ENCODE measurements around the gene PAX2.

The PAX2 gene

GRCh38 chr10:100873827-100874326, 128.5 kb downstream of the PAX2 start:
- Histone ChIP-seq H4K5ac (ENCODE audit: low read length) (no peak overlapping the region), H3K4me1 (ENCODE audit: control insufficient read depth, low read depth, low read length) (peaks cover 2% of the 10 kb centered on the region), H3K79me1 (ENCODE audit: low read length) (no peaks in the 10 kb centered on the region), H2AK5ac (ENCODE audit: low read length) (no peak overlapping the region), H2BK15ac (replicated peaks; ENCODE audit: low read depth) (no peak overlapping the region), H3K56ac (ENCODE audit: low read length) (no peak overlapping the region), H3K9ac (ENCODE audit: low read length) (no peak overlapping the region), H3K36me3 (ENCODE audit: control insufficient read depth, insufficient read depth, low read length) (no peaks in the 10 kb centered on the region), H3K18ac (ENCODE audit: low read length) (no peak overlapping the region), H2BK5ac (ENCODE audit: low read length) (no peak overlapping the region), H3K23ac (ENCODE audit: low read length) (no peak overlapping the region), H3K27me3 (ENCODE audit: insufficient read depth, low read length, poor library complexity) (no peaks in the 10 kb centered on the region), H4K8ac (ENCODE audit: low read depth, low read length) (no peak overlapping the region), H3K27ac (ENCODE audit: low read depth, low read length) (no peak overlapping the region), H3K4me3 (ENCODE audit: low read length) (no peak overlapping the region), H3K4ac (ENCODE audit: low read depth, low read length) (no peak overlapping the region), H3K4me2 (ENCODE audit: low read length) (no peak overlapping the region), H3K79me2 (ENCODE audit: control insufficient read depth, insufficient read depth, low read length) (no peaks in the 10 kb centered on the region), H2BK120ac (ENCODE audit: low read depth, low read length) (no peak overlapping the region)
- DNase-seq = no peak
- no CpG with 5 or more reads among the region's 14 CpGs for WGBS (ENCODE audit: extremely low coverage, insufficient coverage, low lambda C conversion rate)

GRCh38 chr10:100874702-100875483, 129.5 kb downstream of the PAX2 start:
- H3K18ac ChIP-seq (ENCODE audit: low read length) = no peak overlapping the region
- H3K4me1 ChIP-seq (ENCODE audit: control insufficient read depth, low read depth, low read length) = peaks cover 2% of the 10 kb centered on the region
- no peak overlapping the region for H2BK15ac ChIP-seq (replicated peaks; ENCODE audit: low read depth)
- DNase-seq = no peak
- H3K4me3 ChIP-seq (ENCODE audit: low read length) = no peak overlapping the region
- no peak overlapping the region for H4K8ac ChIP-seq (ENCODE audit: low read depth, low read length)
- H2AK5ac ChIP-seq (ENCODE audit: low read length) = no peak overlapping the region
- H3K79me2 ChIP-seq (ENCODE audit: control insufficient read depth, insufficient read depth, low read length) = no peaks in the 10 kb centered on the region
- H3K4me2 ChIP-seq (ENCODE audit: low read length) = no peak overlapping the region
- H3K27ac ChIP-seq (ENCODE audit: low read depth, low read length) = no peak overlapping the region
- no peaks in the 10 kb centered on the region for H3K36me3 ChIP-seq (ENCODE audit: control insufficient read depth, insufficient read depth, low read length)
- H3K56ac ChIP-seq (ENCODE audit: low read length) = no peak overlapping the region
- no peak overlapping the region for H2BK120ac ChIP-seq (ENCODE audit: low read depth, low read length)
- H3K9ac ChIP-seq (ENCODE audit: low read length) = no peak overlapping the region
- H3K4ac ChIP-seq (ENCODE audit: low read depth, low read length) = no peak overlapping the region
- no peaks in the 10 kb centered on the region for H3K27me3 ChIP-seq (ENCODE audit: insufficient read depth, low read length, poor library complexity)
- WGBS (ENCODE audit: extremely low coverage, insufficient coverage, low lambda C conversion rate) = no CpG with 5 or more reads among the region's 20 CpGs
- H2BK5ac ChIP-seq (ENCODE audit: low read length) = no peak overlapping the region
- H3K23ac ChIP-seq (ENCODE audit: low read length) = no peak overlapping the region
- H4K5ac ChIP-seq (ENCODE audit: low read length) = no peak overlapping the region
- no peaks in the 10 kb centered on the region for H3K79me1 ChIP-seq (ENCODE audit: low read length)

- H3K23ac ChIP-seq (ENCODE audit: low read length) = no peak overlapping the region
- no peak overlapping the region for H3K9ac ChIP-seq (ENCODE audit: low read length)
- no peak overlapping the region for H2BK5ac ChIP-seq (ENCODE audit: low read length)
- no peak for DNase-seq
- no peaks in the 10 kb centered on the region for H3K79me1 ChIP-seq (ENCODE audit: low read length)
- H3K18ac ChIP-seq (ENCODE audit: low read length) = no peak overlapping the region
- H3K56ac ChIP-seq (ENCODE audit: low read length) = no peak overlapping the region
- no peak overlapping the region for H3K27ac ChIP-seq (ENCODE audit: low read depth, low read length)
- no peak overlapping the region for H4K8ac ChIP-seq (ENCODE audit: low read depth, low read length)
- no peaks in the 10 kb centered on the region for H3K36me3 ChIP-seq (ENCODE audit: control insufficient read depth, insufficient read depth, low read length)
- WGBS (ENCODE audit: extremely low coverage, insufficient coverage, low lambda C conversion rate) = no CpG with 5 or more reads among the region's 5 CpGs
- no peak overlapping the region for H3K4me2 ChIP-seq (ENCODE audit: low read length)
- no peaks in the 10 kb centered on the region for H3K79me2 ChIP-seq (ENCODE audit: control insufficient read depth, insufficient read depth, low read length)
- H2BK15ac ChIP-seq (replicated peaks; ENCODE audit: low read depth) = no peak overlapping the region
- peaks cover 2% of the 10 kb centered on the region for H3K4me1 ChIP-seq (ENCODE audit: control insufficient read depth, low read depth, low read length)
- no peak overlapping the region for H4K5ac ChIP-seq (ENCODE audit: low read length)
- no peak overlapping the region for H3K4me3 ChIP-seq (ENCODE audit: low read length)
- H2AK5ac ChIP-seq (ENCODE audit: low read length) = no peak overlapping the region
- no peak overlapping the region for H2BK120ac ChIP-seq (ENCODE audit: low read depth, low read length)
- no peak overlapping the region for H3K4ac ChIP-seq (ENCODE audit: low read depth, low read length)
- H3K27me3 ChIP-seq (ENCODE audit: insufficient read depth, low read length, poor library complexity) = no peaks in the 10 kb centered on the region
Measured at GRCh38 chr10:100875484-100876166, 130.2 kb downstream of the PAX2 start.

DNA sequence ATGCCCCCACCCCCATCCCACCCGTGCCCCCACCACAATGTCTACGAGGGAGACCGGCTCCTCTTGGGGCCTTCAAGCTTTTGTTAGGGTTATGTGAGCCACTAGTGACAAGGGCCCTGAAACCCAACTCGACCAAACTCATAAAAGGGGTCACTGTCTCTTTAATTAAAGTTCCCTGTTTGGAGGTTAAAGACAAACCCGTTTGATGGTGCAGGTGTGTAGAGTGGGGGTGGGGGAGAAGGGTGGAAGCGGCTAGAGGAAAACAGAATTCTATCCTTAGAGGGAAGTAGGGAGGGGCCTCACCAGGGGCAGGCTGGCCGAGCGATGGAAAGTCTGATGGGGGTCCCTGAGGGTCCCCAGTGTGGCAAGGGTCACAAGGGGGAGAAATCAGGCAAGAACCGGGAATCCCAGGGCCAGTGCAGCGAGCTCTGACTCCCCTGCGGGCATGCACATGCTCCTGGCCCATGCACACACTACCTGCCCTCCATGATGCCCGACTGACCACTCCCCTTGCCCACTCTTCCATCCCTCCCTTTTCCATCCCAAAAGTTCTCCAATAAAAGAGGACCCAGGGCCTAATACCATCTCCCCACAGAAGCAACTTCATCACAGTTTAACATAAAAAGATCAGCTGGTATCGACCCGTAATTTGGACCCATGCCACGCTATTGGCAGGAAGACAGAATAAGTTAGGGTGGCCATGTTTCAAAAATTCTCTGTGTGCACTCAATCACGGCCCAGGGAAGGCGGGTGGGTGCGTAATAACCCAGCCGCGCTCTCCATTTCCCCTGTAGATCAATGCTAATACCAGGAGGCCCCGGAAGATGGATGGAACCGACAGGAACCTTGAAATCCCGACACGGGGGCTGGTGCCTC, 131.4 kb downstream of the PAX2 start:
- Histone ChIP-seq H2AK5ac (ENCODE audit: low read length) (no peak overlapping the region), H3K9ac (ENCODE audit: low read length) (no peak overlapping the region), H4K8ac (ENCODE audit: low read depth, low read length) (no peak overlapping the region), H4K5ac (ENCODE audit: low read length) (no peak overlapping the region), H3K23ac (ENCODE audit: low read length) (no peak overlapping the region), H3K4me3 (ENCODE audit: low read length) (no peak overlapping the region), H3K79me2 (ENCODE audit: control insufficient read depth, insufficient read depth, low read length) (no peaks in the 10 kb centered on the region), H3K4me2 (ENCODE audit: low read length) (no peak overlapping the region), H3K18ac (ENCODE audit: low read length) (no peak overlapping the region), H3K36me3 (ENCODE audit: control insufficient read depth, insufficient read depth, low read length) (no peaks in the 10 kb centered on the region), H3K4ac (ENCODE audit: low read depth, low read length) (no peak overlapping the region), H3K4me1 (ENCODE audit: control insufficient read depth, low read depth, low read length) (peaks cover 2% of the 10 kb centered on the region), H3K79me1 (ENCODE audit: low read length) (no peaks in the 10 kb centered on the region), H3K56ac (ENCODE audit: low read length) (no peak overlapping the region), H3K27ac (ENCODE audit: low read depth, low read length) (no peak overlapping the region), H2BK5ac (ENCODE audit: low read length) (no peak overlapping the region), H3K27me3 (ENCODE audit: insufficient read depth, low read length, poor library complexity) (no peaks in the 10 kb centered on the region), H2BK15ac (replicated peaks; ENCODE audit: low read depth) (no peak overlapping the region), H2BK120ac (ENCODE audit: low read depth, low read length) (no peak overlapping the region)
- no peak for DNase-seq
- no CpG with 5 or more reads among the region's 24 CpGs for WGBS (ENCODE audit: extremely low coverage, insufficient coverage, low lambda C conversion rate)

DNA sequence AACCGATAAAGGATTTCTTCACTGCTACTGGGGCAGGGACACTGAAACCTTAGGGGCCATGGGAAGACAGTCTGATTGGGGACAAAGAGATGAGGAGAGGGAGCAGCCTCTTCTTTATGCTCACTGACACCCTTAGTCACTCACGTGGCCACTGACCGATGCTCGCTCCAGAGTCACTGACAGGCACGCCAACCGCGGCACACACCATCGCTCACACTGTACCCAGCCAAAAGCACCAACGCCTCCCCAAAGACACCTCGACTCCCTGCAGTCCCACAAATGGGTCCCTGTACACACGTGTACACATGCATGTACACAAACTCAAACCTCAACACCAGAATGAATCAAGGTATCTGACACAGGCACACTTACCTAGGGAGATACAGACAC, 132.1 kb downstream of the PAX2 start:
- H3K4me2 ChIP-seq (ENCODE audit: low read length) = no peak overlapping the region
- no peak overlapping the region for H3K9ac ChIP-seq (ENCODE audit: low read length)
- no CpG with 5 or more reads among the region's 11 CpGs for WGBS (ENCODE audit: extremely low coverage, insufficient coverage, low lambda C conversion rate)
- H3K4me3 ChIP-seq (ENCODE audit: low read length) = no peak overlapping the region
- H3K4ac ChIP-seq (ENCODE audit: low read depth, low read length) = no peak overlapping the region
- no peak overlapping the region for H2BK5ac ChIP-seq (ENCODE audit: low read length)
- no peak overlapping the region for H3K18ac ChIP-seq (ENCODE audit: low read length)
- H4K8ac ChIP-seq (ENCODE audit: low read depth, low read length) = no peak overlapping the region
- no peak overlapping the region for H2BK120ac ChIP-seq (ENCODE audit: low read depth, low read length)
- H3K79me2 ChIP-seq (ENCODE audit: control insufficient read depth, insufficient read depth, low read length) = no peaks in the 10 kb centered on the region
- H3K23ac ChIP-seq (ENCODE audit: low read length) = no peak overlapping the region
- no peak overlapping the region for H2AK5ac ChIP-seq (ENCODE audit: low read length)
- H3K27ac ChIP-seq (ENCODE audit: low read depth, low read length) = no peak overlapping the region
- no peaks in the 10 kb centered on the region for H3K79me1 ChIP-seq (ENCODE audit: low read length)
- H3K27me3 ChIP-seq (ENCODE audit: insufficient read depth, low read length, poor library complexity) = no peaks in the 10 kb centered on the region
- no peak overlapping the region for H2BK15ac ChIP-seq (replicated peaks; ENCODE audit: low read depth)
- no peak overlapping the region for H3K56ac ChIP-seq (ENCODE audit: low read length)
- no peak for DNase-seq
- peaks cover 2% of the 10 kb centered on the region for H3K4me1 ChIP-seq (ENCODE audit: control insufficient read depth, low read depth, low read length)
- no peaks in the 10 kb centered on the region for H3K36me3 ChIP-seq (ENCODE audit: control insufficient read depth, insufficient read depth, low read length)
- no peak overlapping the region for H4K5ac ChIP-seq (ENCODE audit: low read length)

All from mesendoderm (in vitro differentiated cells).